Neural progenitor cell (in vitro differentiated cells): ENCODE results near the gene STAC2.
"Not testable (repeated sequence)": the region's sequence is repeated elsewhere in the genome, so short reads cannot be mapped to it uniquely, and the experiment has no call there.

ENCODE experiments used
- EZH2 ChIP-seq: fragments of 200-600 bp; sonication (generic); IDR thresholded peaks from 2 replicates; pipeline ENCODE4 v1.6.1; 2017; ENCODE audit warnings: antibody characterized with exemption, mild to moderate bottlenecking, moderate library complexity
- EZH2phosphoT487 ChIP-seq: fragments of 200-600 bp; sonication (generic); IDR thresholded peaks from 2 replicates; pipeline ENCODE4 v1.6.1; 2017; ENCODE audit warnings: antibody characterized with exemption
- TF ChIP-seq, protein P1 (sequence below): fragments of 200-600 bp; sonication (generic); IDR thresholded peaks from 2 replicates; pipeline ENCODE4 v1.5.1; 2017; ENCODE audit warnings: antibody characterized with exemption, mild to moderate bottlenecking

- TF ChIP-seq EZH2phosphoT487, EZH2: not testable (repeated sequence)
- TF ChIP-seq, protein P1, sequence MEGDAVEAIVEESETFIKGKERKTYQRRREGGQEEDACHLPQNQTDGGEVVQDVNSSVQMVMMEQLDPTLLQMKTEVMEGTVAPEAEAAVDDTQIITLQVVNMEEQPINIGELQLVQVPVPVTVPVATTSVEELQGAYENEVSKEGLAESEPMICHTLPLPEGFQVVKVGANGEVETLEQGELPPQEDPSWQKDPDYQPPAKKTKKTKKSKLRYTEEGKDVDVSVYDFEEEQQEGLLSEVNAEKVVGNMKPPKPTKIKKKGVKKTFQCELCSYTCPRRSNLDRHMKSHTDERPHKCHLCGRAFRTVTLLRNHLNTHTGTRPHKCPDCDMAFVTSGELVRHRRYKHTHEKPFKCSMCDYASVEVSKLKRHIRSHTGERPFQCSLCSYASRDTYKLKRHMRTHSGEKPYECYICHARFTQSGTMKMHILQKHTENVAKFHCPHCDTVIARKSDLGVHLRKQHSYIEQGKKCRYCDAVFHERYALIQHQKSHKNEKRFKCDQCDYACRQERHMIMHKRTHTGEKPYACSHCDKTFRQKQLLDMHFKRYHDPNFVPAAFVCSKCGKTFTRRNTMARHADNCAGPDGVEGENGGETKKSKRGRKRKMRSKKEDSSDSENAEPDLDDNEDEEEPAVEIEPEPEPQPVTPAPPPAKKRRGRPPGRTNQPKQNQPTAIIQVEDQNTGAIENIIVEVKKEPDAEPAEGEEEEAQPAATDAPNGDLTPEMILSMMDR = not testable (repeated sequence)
Measured at GRCh38 chr17:39168503-39168902, 57.2 kb downstream of the STAC2 start.
